ENCODE measurements around the gene SLC4A5.

- TF ChIP-seq CTCF (conservative IDR thresholded peaks at IDR 0.05) (no peak), EZH2 (IDR thresholded peaks at IDR 0.05; ENCODE audit: low read depth) (no peak)
These were observed 22.8 kb upstream of the SLC4A5 start for GRCh38 chr2:74366036-74366435.
